NCI-H2196 (cell line): ENCODE results near the gene MAPT.

Experiments used
- DNase-seq: peaks from one replicate; lab custom pipeline; 2025; ENCODE audit not compliant: unreplicated experiment; lab: John Stamatoyannopoulos, UW

MAPT gene

GRCh38 chr17:45986056-45986455, 91.7 kb downstream of the MAPT start:
- no peak for DNase-seq

GRCh38 chr17:45987706-45988105, 93.4 kb downstream of the MAPT start:
- no peak for DNase-seq

DNA sequence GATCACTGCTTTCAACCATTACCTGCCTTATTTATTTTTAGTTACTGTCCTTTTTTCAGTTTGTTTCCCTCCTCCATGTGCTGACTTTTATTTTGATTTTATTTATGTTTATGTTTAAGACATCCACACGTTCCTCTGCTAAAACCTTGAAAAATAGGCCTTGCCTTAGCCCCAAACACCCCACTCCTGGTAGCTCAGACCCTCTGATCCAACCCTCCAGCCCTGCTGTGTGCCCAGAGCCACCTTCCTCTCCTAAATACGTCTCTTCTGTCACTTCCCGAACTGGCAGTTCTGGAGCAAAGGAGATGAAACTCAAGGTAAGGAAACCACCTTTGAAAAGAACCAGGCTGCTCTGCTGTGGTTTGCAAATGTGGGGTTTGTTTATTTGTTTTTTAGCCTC, 95.4 kb downstream of the MAPT start:
- DNase-seq = no peak

DNA sequence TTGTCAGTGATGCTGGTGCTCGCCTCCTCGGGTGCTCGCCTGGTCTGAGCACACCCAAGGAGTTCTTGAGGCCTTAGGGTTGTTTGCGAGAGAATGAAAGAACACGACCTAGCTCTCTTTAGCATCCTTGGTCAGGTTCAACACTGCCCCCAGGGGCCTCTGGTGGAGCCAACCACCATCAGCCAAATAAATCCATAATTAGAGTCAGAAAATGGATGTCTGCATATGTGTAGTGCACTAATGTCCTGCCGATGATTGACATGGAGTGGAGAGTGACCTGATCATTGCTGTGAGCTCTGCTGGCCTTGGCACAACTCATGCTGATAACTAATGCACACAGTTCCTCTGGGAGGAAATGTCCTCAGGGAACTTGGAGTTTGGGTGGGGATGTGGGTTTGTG, 96.5 kb downstream of the MAPT start:
- no peak for DNase-seq

DNA sequence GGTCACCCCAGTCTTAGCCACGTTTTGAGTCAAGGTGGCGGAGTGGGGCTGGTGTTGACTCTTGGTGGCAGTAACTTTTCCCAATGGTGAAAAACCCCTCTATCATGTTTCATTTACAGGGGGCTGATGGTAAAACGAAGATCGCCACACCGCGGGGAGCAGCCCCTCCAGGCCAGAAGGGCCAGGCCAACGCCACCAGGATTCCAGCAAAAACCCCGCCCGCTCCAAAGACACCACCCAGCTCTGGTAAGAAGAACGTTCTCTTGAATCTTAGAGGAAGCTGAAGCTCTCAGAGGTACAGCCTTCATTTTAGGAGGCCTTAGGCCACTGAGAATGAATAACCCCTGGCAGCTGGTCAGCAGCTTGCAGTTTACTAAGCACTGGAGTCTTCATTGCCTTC, 97.0 kb downstream of the MAPT start:
- DNase-seq = no peak

DNA sequence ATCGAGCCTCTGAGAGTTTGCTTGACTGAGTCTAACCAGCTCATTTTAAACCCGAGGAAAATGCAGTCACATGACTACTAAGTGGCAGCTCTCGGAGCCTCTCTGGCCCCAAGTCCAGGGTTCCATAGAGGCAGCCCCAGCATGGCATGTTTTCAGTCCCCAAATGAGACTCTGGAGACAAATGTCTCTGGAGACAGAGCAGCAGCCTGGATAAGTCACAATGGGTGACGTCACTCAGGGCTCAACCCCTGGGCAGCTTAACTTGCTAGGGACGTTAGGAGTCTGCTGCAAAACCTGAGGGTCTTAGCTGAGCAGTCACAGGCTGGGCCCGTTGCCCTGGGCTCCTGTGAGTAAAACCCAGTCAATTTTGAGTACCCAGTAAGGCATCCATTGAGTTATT, 97.8 kb downstream of the MAPT start:
- DNase-seq = no peak

GRCh38 chr17:45992904-45993303, 98.5 kb downstream of the MAPT start:
- DNase-seq = no peak

DNA sequence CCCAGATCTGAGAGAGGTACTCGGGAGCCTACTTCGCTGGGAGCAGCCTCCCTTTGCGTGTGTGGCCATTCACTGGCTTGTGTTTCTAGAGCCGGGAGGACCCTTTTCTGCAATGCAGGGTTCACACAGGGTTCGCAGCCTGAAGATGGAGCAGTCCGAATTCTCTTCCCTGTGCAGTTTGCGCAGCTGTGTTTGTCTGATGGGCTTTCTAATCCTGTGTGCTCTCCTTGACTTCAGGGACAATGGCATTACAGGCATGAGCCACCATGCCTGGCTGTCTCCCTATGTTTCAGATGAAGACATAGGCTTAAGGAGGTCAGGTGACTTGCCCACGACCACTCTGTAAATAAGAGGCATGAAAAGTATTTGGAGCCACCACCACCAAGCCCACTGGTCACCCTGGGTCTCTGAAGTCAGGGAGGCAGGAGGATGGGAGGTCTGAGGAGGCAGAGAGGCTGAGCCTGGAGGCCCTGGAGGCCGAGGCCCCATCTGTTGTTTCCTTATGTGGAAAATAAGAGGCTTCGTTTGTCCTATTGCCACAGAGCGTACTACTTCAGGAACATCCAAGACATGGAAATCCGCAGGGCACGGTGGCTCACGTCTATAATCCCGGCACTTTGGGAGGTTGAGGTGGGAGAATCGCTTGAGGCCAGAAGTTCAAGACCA, 99.7 kb downstream of the MAPT start:
- DNase-seq = no peak

- DNase-seq = no peak
These were observed 100.6 kb downstream of the MAPT start for GRCh38 chr17:45994987-45995386.

DNA sequence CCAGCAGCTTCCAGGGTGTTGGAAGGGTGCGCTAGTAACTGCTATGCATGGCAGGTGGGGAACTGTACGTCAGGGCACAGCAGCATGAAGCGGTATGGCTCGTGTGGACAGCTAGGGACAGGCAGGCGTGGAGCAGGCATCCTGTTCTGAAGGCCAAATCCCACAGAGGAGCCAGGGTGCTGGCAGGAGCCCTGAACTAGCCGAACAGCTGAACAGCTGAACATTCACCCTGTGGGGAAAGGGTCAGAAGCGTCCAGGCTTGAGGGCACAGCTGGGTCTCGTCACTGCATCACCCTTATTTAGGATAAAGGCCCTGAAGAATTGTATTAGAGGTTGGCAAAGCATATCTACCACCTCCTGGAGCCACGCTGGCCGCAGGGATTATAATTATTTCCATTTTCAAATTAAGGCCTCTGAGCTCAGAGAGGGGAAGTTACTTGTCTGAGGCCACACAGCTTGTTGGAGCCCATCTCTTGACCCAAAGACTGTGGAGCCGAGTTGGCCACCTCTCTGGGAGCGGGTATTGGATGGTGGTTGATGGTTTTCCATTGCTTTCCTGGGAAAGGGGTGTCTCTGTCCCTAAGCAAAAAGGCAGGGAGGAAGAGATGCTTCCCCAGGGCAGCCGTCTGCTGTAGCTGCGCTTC, 101.4 kb downstream of the MAPT start:
- no peak for DNase-seq

- DNase-seq = no peak
These were observed 102.1 kb downstream of the MAPT start for GRCh38 chr17:45996282-45996937.

GRCh38 chr17:45997166-45997565, 102.8 kb downstream of the MAPT start:
- no peak for DNase-seq

DNA sequence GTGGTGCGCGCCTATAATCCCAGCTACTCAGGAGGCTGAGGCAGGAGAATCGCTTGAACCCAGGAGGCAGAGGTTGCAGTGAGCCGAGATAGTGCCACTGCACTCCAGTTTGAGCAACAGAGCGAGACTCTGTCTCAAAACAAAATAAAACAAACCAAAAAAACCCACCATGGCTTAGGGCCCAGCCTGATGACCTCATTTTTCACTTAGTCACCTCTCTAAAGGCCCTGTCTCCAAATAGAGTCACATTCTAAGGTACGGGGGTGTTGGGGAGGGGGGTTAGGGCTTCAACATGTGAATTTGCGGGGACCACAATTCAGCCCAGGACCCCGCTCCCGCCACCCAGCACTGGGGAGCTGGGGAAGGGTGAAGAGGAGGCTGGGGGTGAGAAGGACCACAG, 103.3 kb downstream of the MAPT start:
- DNase-seq = no peak

DNA sequence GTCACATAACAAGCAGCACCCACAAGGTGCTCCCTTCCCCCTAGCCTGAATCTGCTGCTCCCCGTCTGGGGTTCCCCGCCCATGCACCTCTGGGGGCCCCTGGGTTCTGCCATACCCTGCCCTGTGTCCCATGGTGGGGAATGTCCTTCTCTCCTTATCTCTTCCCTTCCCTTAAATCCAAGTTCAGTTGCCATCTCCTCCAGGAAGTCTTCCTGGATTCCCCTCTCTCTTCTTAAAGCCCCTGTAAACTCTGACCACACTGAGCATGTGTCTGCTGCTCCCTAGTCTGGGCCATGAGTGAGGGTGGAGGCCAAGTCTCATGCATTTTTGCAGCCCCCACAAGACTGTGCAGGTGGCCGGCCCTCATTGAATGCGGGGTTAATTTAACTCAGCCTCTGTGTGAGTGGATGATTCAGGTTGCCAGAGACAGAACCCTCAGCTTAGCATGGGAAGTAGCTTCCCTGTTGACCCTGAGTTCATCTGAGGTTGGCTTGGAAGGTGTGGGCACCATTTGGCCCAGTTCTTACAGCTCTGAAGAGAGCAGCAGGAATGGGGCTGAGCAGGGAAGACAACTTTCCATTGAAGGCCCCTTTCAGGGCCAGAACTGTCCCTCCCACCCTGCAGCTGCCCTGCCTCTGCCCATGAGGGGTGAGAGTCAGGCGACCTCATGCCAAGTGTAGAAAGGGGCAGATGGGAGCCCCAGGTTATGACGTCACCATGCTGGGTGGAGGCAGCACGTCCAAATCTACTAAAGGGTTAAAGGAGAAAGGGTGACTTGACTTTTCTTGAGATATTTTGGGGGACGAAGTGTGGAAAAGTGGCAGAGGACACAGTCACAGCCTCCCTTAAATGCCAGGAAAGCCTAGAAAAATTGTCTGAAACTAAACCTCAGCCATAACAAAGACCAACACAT, 104.9 kb downstream of the MAPT start, which contains the start of gene STH:
Gene STH, plus strand, starts transcription at position 264 of the 913 bp plus-strand sequence. Its CDS starts 30 bp downstream, at position 294.
- DNase-seq = no peak

GRCh38 chr17:45999900-46000290, 105.5 kb downstream of the MAPT start:
- no peak for DNase-seq

- no peak for DNase-seq
These were observed 105.9 kb downstream of the MAPT start for GRCh38 chr17:46000292-46000691.

DNA sequence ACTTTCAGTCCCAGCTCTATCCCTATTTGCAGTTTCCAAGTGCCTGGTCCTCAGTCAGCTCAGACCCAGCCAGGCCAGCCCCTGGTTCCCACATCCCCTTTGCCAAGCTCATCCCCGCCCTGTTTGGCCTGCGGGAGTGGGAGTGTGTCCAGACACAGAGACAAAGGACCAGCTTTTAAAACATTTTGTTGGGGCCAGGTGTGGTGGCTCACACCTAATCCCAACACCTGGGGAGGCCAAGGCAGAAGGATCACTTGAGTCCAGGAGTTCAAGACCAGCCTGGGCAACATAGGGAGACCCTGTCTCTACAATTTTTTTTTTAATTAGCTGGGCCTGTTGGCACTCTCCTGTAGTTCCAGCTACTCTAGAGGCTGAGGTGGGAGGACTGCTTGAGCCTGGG, 106.4 kb downstream of the MAPT start:
- DNase-seq = no peak

GRCh38 chr17:46001390-46002310, 107.3 kb downstream of the MAPT start:
- DNase-seq = no peak

DNA sequence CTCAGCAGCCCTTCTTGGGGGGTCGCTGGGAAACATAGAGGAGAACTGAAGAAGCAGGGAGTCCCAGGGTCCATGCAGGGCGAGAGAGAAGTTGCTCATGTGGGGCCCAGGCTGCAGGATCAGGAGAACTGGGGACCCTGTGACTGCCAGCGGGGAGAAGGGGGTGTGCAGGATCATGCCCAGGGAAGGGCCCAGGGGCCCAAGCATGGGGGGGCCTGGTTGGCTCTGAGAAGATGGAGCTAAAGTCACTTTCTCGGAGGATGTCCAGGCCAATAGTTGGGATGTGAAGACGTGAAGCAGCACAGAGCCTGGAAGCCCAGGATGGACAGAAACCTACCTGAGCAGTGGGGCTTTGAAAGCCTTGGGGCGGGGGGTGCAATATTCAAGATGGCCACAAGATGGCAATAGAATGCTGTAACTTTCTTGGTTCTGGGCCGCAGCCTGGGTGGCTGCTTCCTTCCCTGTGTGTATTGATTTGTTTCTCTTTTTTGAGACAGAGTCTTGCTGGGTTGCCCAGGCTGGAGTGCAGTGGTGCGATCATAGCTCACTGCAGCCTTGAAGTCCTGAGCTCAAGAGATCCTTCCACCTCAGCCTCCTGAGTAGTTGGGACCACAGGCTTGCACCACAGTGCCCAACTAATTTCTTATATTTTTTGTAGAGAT, 108.1 kb downstream of the MAPT start:
- peak; percentile 67 for DNase-seq

DNA sequence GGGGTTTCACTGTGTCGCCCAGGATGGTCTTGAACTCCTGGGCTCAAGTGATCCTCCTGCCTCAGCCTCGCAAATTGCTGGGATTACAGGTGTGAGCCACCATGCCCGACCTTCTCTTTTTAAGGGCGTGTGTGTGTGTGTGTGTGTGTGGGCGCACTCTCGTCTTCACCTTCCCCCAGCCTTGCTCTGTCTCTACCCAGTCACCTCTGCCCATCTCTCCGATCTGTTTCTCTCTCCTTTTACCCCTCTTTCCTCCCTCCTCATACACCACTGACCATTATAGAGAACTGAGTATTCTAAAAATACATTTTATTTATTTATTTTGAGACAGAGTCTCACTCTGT, 108.6 kb downstream of the MAPT start:
- no peak for DNase-seq
